RKO (cell line): ENCODE results near the gene MAP3K14.

Experiments used
- DNase-seq: peaks from one replicate; pipeline ENCODE4 v3.0.0-alpha.2; 2016; ENCODE audit warnings: low spot score

The MAP3K14 gene

GRCh38 chr17:45222996-45223538 is 93.8 kb downstream of the MAP3K14 start:
- DNase-seq = no peak

DNA sequence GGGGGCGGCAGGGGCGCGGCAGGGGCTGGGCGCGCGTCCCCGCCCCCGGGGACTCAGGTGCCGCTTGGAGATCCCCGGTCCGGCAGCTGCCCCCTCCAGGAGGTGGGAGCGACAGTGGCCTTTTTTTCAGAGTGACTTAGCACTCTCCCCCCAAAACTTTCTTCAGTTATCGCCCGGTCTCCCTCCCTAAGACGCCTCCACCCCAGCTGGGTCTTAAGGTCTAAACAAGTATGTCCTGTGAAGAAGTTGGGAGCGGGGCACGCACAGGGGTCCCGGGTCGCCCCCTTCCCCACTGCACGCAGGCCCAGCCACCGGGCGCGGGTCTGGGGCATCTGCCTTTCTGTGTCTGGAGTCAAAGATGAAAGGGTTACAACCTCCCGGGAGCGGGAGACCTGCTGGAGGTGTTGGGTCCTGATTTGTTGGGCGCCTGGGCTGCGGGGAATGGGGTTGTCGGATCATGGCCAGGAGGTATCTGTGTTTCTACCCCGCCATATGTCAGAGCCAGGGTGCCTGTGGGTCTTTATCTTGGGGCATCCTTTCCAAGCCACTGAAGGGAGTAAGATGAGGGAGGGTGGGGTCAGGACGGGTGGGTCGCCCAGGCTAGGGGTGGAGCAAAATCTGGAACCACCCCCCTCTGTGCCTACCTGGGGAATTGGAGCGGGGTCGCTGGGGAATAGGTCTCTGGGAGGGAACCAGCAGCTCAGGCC is 94.4 kb downstream of the MAP3K14 start:
- no peak for DNase-seq

DNA sequence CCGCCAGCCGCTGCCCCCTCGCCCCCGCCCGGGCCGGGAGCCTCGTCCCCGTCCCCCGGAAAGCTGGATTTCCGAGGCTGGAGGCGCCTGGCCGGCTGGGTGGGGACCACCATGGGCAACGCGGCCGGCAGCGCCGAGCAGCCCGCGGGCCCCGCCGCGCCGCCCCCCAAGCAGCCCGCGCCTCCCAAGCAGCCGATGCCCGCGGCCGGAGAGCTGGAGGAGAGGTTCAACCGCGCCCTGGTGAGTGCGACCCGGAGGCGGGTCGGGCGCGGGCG is 94.9 kb downstream of the MAP3K14 start:
- no peak for DNase-seq

DNA sequence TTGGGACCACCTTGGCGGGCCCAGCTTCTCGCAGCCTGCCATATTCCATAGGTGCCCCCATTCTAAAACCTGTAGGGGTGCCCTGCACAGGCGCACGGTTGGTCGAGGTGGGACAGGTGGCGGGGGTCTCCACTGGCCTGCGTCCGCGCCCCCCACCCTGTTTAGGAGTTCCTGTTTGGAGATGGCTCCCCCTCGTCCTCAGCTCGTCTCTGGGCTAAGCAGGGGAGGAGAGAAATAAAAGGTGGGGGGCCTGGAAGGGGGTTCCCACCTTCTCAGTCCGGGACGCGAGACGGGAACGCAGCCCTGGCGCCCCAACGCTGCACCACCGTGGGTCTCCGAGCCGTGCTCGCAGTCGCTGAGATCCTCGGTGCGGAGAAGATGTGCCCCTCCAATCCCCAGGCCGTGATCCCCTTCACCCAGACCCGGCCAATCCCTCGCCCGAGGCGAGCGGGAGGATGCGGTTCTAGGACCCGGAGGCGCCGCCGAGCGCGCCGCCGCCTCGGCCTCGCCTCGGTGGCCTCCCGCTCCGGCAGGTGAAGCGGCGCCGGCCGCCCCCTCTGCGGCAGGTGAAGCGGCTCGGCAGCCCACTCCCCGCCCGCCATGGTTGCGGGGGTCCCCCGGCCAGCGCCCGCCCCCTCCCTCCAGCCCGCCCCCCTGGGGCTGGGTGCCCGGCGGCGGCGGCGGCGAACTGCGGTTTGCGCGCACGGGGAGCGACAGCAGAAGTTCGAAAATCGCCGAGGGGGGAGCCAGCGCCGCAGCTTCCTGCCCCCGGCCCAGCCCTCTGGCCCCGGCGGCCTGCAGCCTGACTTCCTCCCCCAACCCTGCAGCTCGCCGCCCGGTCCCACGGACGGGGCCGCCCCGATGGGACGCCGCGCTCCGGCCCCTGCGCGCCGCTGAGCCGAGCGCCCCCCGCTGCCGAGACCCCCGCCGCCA is 95.5 kb downstream of the MAP3K14 start, which contains the start of gene FMNL1:
Gene FMNL1, plus strand, starts transcription at position 805 of the 933 bp plus-strand sequence. CDS start 240 bp downstream, outside the sequence.
- DNase-seq = no peak

GRCh38 chr17:45220079-45220478 is 96.7 kb downstream of the MAP3K14 start:
- DNase-seq = no peak

- DNase-seq = peak; percentile 64
These were observed 97.7 kb downstream of the MAP3K14 start for GRCh38 chr17:45218895-45219661.
